Peyer's patch (tissue), 4 donors: ENCODE measurements around the gene CCDC57.

Experiments used
- POLR2A ChIP-seq, 2 donors: fragments of 450-650 bp; IDR thresholded peaks; one replicate each; pipeline ENCODE4 v1.5.1; 2017; ENCODE audit warnings: antibody characterized with exemption in 2 of 2, mild to moderate bottlenecking in 2 of 2, moderate library complexity in 2 of 2
- TF ChIP-seq, protein P1 (sequence below), 6 experiments: fragments of 450-650 bp in 4 of 6; fragments of 200-600 bp in 2 of 6; sonication (generic) in 1 of 6; IDR thresholded peaks; one replicate each; pipeline ENCODE4 v1.5.1; 2017 to 2019; ENCODE audit warnings: antibody characterized with exemption in 6 of 6, mild to moderate bottlenecking in 3 of 6, moderate library complexity in 1 of 6

DNA sequence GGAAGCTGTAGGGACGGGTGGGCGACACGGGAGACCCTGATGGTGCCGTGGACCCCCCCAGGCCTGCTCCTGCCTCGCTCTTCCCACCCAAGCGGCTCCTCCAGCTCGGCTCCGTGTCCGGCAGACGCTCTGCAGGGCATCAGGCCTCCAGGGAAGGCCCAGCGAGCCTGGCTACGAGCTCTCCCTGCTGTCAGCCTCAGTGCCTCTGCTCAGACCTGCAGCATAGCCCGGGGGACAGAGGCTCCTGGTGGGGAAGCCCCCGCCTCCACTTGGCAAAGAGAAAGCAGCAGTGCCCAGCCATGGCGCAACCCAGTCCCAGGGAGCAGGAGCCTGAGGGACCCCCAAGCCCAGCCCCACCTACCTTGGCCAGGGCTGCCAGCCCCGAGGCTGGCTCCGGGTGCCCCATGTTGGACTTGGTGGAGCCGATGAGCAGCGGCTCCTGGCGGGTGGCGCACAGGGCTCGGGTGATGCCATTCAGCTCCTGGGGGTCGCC, 120.5 kb downstream of the CCDC57 start:
- TF ChIP-seq, protein P1, sequence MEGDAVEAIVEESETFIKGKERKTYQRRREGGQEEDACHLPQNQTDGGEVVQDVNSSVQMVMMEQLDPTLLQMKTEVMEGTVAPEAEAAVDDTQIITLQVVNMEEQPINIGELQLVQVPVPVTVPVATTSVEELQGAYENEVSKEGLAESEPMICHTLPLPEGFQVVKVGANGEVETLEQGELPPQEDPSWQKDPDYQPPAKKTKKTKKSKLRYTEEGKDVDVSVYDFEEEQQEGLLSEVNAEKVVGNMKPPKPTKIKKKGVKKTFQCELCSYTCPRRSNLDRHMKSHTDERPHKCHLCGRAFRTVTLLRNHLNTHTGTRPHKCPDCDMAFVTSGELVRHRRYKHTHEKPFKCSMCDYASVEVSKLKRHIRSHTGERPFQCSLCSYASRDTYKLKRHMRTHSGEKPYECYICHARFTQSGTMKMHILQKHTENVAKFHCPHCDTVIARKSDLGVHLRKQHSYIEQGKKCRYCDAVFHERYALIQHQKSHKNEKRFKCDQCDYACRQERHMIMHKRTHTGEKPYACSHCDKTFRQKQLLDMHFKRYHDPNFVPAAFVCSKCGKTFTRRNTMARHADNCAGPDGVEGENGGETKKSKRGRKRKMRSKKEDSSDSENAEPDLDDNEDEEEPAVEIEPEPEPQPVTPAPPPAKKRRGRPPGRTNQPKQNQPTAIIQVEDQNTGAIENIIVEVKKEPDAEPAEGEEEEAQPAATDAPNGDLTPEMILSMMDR (IDR thresholded peaks at IDR 0.05), result no peak
- TF ChIP-seq POLR2A (IDR thresholded peaks at IDR 0.05), result no peak
